CD4-positive, alpha-beta T cell treated with Interleukin-10 for 1 hour (primary cell): ENCODE data around the gene MYLK4.

Experiments
- DNase-seq: peaks from one replicate; pipeline ENCODE4 v3.0.0-alpha.2; 2020

MYLK4 gene

DNA sequence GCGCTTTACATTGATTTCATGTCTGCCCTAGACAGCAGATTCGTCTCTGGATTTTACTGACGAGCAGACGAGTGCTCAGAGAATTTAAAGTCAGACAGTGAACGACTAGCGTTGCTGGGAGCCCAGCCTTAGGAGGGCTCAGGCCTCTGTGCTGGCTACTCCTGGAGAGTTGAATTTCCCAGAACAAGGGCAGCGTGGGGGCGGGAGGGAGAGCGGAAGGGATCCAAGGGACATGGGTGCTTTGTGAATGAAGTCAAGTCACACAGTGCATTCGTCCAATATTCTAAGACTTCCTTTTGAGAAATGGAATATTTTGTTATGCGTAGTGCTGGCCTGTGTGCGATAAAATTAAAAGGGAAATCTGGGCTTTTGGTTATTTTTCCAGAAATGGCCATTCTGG is 126.5 kb downstream of the MYLK4 start:
- no peak for DNase-seq

DNA sequence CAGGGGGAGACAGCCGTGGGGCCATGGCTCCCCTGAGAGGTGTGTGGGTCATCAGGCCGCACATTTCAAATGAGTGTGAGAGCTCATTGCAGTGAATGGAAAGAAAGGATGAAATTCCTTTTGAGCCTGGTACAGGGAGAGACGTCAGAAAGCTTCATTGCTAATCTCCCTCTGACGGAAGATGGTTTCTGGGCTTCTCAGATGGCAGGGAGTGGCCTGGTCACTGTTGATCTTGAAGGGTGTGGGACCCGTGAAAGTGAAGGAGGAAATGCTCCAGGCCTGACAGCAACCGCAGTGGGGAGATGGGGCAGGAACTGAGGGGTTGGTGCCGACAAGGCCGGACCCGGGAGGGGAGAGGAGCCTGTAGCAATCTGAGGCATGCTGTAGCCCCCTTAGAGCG is 127.4 kb downstream of the MYLK4 start:
- DNase-seq = no peak

DNA sequence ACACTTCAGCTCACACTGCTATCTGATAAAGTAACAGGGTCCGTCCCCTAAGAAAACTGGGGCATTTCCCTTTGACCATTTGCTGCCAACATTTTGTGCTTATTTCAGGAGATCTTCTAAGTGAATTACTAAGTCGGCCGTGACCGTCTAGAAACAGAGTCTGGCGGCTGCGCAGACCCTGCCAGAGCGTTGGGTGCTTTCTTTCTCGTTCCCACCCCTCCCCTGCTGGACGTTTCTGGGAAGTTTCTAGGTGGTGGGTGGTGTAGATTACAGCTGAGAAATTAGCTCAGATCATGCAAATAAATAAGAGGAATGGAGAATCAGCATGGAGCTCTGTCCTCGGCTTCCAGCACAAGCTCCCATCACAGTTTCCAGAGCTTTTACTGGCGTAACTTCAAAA is 128.1 kb downstream of the MYLK4 start:
- DNase-seq = no peak

DNA sequence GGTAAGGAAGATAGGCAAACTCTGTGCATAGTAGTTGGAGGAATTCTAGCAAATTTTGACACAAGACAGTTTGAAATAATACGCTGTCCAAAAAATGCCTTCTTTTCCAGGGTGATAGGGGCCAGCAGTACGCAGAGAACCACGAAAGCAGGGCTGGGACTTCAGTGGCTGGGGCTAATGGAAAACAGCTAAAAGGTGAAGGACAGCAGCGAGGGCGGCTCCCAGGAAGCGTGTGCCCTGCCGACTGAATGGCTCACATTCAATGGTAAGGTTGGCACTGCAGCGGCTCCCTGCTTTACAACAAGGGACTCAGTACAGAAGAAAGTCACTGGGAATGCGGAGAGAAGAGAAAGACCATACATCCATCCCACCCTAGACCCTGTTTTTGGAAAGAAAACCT is 131.1 kb downstream of the MYLK4 start:
- no peak for DNase-seq

GRCh38 chr6:2617729-2618128 is 133.0 kb downstream of the MYLK4 start:
- no peak for DNase-seq

GRCh38 chr6:2616811-2617210 is 133.9 kb downstream of the MYLK4 start:
- no peak for DNase-seq

DNA sequence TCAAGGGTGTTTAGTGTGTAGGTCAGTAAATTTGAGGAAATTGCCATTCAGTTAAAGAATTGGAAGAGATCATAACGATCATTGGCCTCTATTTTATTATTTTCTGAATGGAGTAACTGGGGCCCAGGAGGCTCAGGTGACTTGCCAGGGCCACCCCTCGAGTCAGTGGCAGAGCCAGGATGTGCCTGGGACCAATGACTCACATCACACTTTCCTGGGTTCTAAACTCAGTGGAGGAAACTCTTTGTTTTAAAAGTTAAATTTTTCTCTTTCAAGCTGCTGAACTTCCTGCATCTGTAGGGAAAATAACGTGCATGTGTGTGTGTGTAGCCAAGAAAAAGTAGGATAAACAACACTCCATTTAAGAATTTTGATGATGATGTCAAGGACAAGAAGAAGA is 135.5 kb downstream of the MYLK4 start:
- DNase-seq = no peak

GRCh38 chr6:2614846-2615245 is 135.9 kb downstream of the MYLK4 start:
- no peak for DNase-seq

- DNase-seq = no peak
Measured at GRCh38 chr6:2614155-2614554, 136.6 kb downstream of the MYLK4 start.
